Loucy (cell line): Measurements from ENCODE around the gene MEGF8.

Experiments
- H2AFZ ChIP-seq: fragments of 200-600 bp; sonication (generic); 2 replicates; pipeline ENCODE4 v1.6.0; 2016; ENCODE audit warnings: antibody characterized with exemption, mild to moderate bottlenecking, low read length, moderate library complexity
- H3F3A ChIP-seq: fragments of 200-600 bp; 2 replicates; pipeline ENCODE4 v1.6.0; 2016; ENCODE audit warnings: antibody characterized with exemption, low read depth, mild to moderate bottlenecking
- H3K27me3 ChIP-seq: fragments of 200-600 bp; sonication (generic); 2 replicates; pipeline ENCODE4 v1.6.1; 2014; ENCODE audit warnings: low read length, mild to moderate bottlenecking; ENCODE audit not compliant: insufficient read depth, poor library complexity, severe bottlenecking
- H3K36me3 ChIP-seq: fragments of 200-600 bp; sonication (generic); 2 replicates; pipeline ENCODE4 v1.6.1; 2016; ENCODE audit warnings: low read length; ENCODE audit not compliant: insufficient read depth
- H3K4me1 ChIP-seq: fragments of 200-600 bp; sonication (generic); 2 replicates; pipeline ENCODE4 v1.5.1; 2014; ENCODE audit warnings: low read length, mild to moderate bottlenecking; ENCODE audit not compliant: insufficient read depth, poor library complexity, severe bottlenecking
- H3K4me2 ChIP-seq: fragments of 200-600 bp; sonication (generic); 2 replicates; pipeline ENCODE4 v1.6.0; 2014; ENCODE audit warnings: antibody characterized with exemption, low read length, low read depth, mild to moderate bottlenecking; ENCODE audit not compliant: poor library complexity, severe bottlenecking
- H3K4me3 ChIP-seq: fragments of 200-600 bp; sonication (generic); 2 replicates; pipeline ENCODE4 v1.5.1; 2014; ENCODE audit warnings: low read length, mild to moderate bottlenecking, mixed read lengths; ENCODE audit not compliant: poor library complexity, severe bottlenecking
- H3K79me2 ChIP-seq: fragments of 200-600 bp; sonication (generic); 2 replicates; pipeline ENCODE4 v1.6.1; 2014; ENCODE audit warnings: low read length; ENCODE audit not compliant: insufficient read depth
- H3K9ac ChIP-seq: fragments of 200-600 bp; sonication (generic); 2 replicates; pipeline ENCODE4 v1.6.0; 2014; ENCODE audit warnings: mild to moderate bottlenecking, low read depth, low read length, moderate library complexity; ENCODE audit not compliant: poor library complexity, severe bottlenecking
- H3K9me2 ChIP-seq: fragments of 200-600 bp; sonication (generic); replicated peaks from 2 replicates; pipeline ENCODE4 v1.6.1; 2016; ENCODE audit warnings: low read depth, low read length, mixed read lengths
- H3K9me3 ChIP-seq: fragments of 200-600 bp; sonication (generic); 2 replicates; pipeline ENCODE4 v1.6.1; 2014; ENCODE audit warnings: mild to moderate bottlenecking, antibody characterized with exemption, low read length, low read depth; ENCODE audit not compliant: insufficient read depth
- H4K20me1 ChIP-seq: fragments of 200-600 bp; sonication (generic); 2 replicates; pipeline ENCODE4 v1.6.0; 2014; ENCODE audit warnings: antibody characterized with exemption, low read length, mild to moderate bottlenecking; ENCODE audit not compliant: insufficient read depth, poor library complexity, severe bottlenecking
- EZH2phosphoT487 ChIP-seq: fragments of 200-600 bp; IDR thresholded peaks from 2 replicates; pipeline ENCODE4 v1.6.1; 2018; ENCODE audit warnings: antibody characterized with exemption, mild to moderate bottlenecking, moderate library complexity, borderline replicate concordance
- TF ChIP-seq, protein P1 (sequence below): fragments of 200-600 bp; sonication (generic); conservative IDR thresholded peaks from 2 replicates; pipeline ENCODE4 v1.5.1; 2014; ENCODE audit warnings: mild to moderate bottlenecking, antibody characterized with exemption, low read length

MEGF8 gene

GRCh38 chr19:42313840-42314755 lies 11.3 kb upstream of the MEGF8 start:
- Histone ChIP-seq H3K4me3 (no peak overlapping the region), H2AFZ (no peak overlapping the region), H3K4me1 (no peaks in the 10 kb centered on the region)

DNA sequence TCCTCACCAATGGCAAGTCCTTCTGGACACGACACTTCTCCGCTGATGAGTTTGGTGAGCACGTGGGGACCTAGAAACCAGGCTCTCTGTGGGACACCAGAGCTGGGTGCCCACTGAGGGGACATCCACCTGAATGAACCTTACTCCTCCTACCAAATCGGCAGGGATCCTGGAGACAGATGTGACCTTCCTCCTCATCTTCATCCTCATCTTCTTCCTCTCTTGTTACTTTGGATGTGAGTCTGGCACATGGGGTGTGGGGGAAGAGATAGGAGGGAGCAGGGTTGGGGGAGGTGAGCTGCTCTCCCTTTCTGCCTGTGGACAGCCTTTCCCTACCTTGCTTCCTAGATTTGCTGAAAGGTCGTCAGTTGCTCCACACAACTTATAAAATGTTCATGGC lies 10.4 kb upstream of the MEGF8 start:
- Histone ChIP-seq H3K79me2 (no peaks in the 10 kb centered on the region), H3K9me2 (no peaks in the 10 kb centered on the region), H3K9me3 (no peaks in the 10 kb centered on the region), H2AFZ (no peak overlapping the region), H3K4me1 (no peaks in the 10 kb centered on the region), H4K20me1 (no peaks in the 10 kb centered on the region), H3K9ac (no peak overlapping the region), H3F3A (no peaks in the 10 kb centered on the region), H3K36me3 (no peaks in the 10 kb centered on the region), H3K4me3 (no peak overlapping the region), H3K27me3 (no peaks in the 10 kb centered on the region), H3K4me2 (no peak overlapping the region)
- TF ChIP-seq EZH2phosphoT487: no peak
- TF ChIP-seq, protein P1, sequence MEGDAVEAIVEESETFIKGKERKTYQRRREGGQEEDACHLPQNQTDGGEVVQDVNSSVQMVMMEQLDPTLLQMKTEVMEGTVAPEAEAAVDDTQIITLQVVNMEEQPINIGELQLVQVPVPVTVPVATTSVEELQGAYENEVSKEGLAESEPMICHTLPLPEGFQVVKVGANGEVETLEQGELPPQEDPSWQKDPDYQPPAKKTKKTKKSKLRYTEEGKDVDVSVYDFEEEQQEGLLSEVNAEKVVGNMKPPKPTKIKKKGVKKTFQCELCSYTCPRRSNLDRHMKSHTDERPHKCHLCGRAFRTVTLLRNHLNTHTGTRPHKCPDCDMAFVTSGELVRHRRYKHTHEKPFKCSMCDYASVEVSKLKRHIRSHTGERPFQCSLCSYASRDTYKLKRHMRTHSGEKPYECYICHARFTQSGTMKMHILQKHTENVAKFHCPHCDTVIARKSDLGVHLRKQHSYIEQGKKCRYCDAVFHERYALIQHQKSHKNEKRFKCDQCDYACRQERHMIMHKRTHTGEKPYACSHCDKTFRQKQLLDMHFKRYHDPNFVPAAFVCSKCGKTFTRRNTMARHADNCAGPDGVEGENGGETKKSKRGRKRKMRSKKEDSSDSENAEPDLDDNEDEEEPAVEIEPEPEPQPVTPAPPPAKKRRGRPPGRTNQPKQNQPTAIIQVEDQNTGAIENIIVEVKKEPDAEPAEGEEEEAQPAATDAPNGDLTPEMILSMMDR: no peak

More at GRCh38 chr19:42313840-42314755, 11.3 kb upstream of the MEGF8 start:
- no peaks in the 10 kb centered on the region for H3K9me2 ChIP-seq
- H3K9me3 ChIP-seq: no peaks in the 10 kb centered on the region
- no peaks in the 10 kb centered on the region for H3F3A ChIP-seq
- H3K4me2 ChIP-seq: no peak overlapping the region
- no peaks in the 10 kb centered on the region for H3K27me3 ChIP-seq
- H3K79me2 ChIP-seq: no peaks in the 10 kb centered on the region
- no peaks in the 10 kb centered on the region for H4K20me1 ChIP-seq
- no peak overlapping the region for H3K9ac ChIP-seq
- no peaks in the 10 kb centered on the region for H3K36me3 ChIP-seq
- TF ChIP-seq, protein P1: no peak
- TF ChIP-seq EZH2phosphoT487: no peak

DNA sequence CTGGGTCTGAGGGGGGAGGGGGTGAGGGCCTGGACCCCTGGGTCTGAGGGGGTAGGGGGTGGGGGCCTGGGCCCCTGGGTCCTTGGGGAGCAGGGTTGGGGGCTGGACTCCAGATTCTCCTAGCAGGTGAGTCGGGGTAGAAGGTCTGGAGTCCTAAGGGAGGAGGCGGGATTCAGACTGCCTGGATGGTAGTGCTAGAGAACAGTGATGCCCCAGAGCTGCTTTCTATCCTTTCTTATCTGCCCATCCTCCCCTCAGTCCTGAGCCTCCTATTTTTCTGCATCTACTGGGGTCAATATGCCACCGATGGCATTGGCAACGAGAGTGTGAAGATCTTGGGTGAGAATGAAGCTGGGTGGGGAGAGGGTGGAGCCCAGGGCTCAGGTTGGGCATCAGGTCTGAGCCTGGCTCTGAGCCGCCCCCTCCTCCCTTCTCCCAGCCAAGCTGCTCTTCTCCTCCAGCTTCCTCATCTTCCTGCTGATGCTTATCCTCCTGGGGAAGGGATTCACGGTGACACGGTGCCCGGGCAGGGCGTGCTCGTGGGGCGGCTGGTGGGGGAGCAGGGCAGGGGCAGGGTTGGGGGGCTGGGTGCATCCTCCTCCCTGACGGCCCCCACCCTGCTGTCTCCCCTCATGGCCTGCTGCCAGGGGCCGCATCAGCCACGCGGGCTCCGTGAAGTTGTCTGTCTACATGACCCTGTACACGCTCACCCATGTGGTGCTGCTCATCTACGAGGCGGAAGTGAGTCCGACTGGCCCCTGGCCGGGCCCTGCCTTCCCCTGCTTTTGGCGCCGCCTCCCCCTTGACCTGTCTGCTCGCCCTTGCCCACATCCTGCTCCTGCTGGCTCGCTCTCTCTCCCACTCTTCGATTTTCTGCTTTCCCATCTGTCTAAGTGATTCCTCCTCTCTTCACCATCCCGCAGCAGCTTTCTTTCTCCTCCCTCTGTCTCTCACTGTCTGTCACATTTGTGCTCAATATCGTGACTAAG lies 8.9 kb upstream of the MEGF8 start:
- Histone ChIP-seq H3K9ac (no peak overlapping the region), H3K9me3 (no peaks in the 10 kb centered on the region), H3K27me3 (no peaks in the 10 kb centered on the region), H3K36me3 (no peaks in the 10 kb centered on the region), H3K4me1 (no peaks in the 10 kb centered on the region), H2AFZ (no peak overlapping the region), H3K9me2 (no peaks in the 10 kb centered on the region), H3K4me2 (no peak overlapping the region), H4K20me1 (no peaks in the 10 kb centered on the region), H3K4me3 (no peak overlapping the region), H3K79me2 (no peaks in the 10 kb centered on the region), H3F3A (no peaks in the 10 kb centered on the region)
- TF ChIP-seq, protein P1: no peak
- no peak for TF ChIP-seq EZH2phosphoT487
